Lower leg skin (tissue), 4 donors: Measurements from ENCODE around the gene QRICH1. TPM values are rescaled to one million over a fixed set of nuclear protein-coding genes. Genes with fewer than 3 reads are reported as not detected.

Experiments used
- DNase-seq, 2 donors: peaks; one replicate each; pipeline ENCODE4 v3.0.0-alpha.2; 2019; ENCODE audit warnings: low spot score in 2 of 2
- H3K4me3 ChIP-seq: fragments of 200-600 bp; sonication (generic); 2 replicates; pipeline ENCODE4 v1.5.1; 2017; ENCODE audit warnings: mild to moderate bottlenecking, low read depth; ENCODE audit not compliant: poor library complexity, severe bottlenecking
- POLR2A ChIP-seq, 2 donors: fragments of 450-650 bp; IDR thresholded peaks; one replicate each; pipeline ENCODE4 v1.6.1; 2016 to 2017; ENCODE audit warnings: antibody characterized with exemption in 2 of 2, mild to moderate bottlenecking in 1 of 2, moderate library complexity in 1 of 2
- WGBS, 2 donors: methylation state at CpG; one replicate each; pipeline ENCODE4 v1.1.5; 2018; 5-methylcytosine and 5-hydroxymethylcytosine counted together
- intact Hi-C: fragments of 100-400 bp; cut with DNase I; formaldehyde crosslinking; loops from one replicate; pipeline ENCODE4 v1.15.0; 2023; ENCODE audit warnings: low total_unique reads
- microRNA counts, 2 donors: library from miRNA; unstranded; fragments of <30 nt; microRNA quantifications; one replicate each; lab custom pipeline; 2016
- microRNA-seq, 2 donors: library from miRNA; unstranded; fragments of <30 nt; microRNA quantifications; one replicate each; pipeline ENCODE4, GENCODE V29; 2016; ENCODE audit warnings: borderline replicate concordance in 2 of 2, borderline number of aligned reads in 1 of 2
- total RNA-seq, 4 donors: library from RNA; depleted of rRNA; stranded (reverse); fragments of >200 nt; gene quantifications; one replicate each; pipeline ENCODE4 v1.1.0, GENCODE V29; 2016
- TF ChIP-seq, protein P1 (sequence below), 3 donors: fragments of 450-650 bp; IDR thresholded peaks; one replicate each; pipeline ENCODE4 v1.5.1; 2016; ENCODE audit warnings: antibody characterized with exemption in 3 of 3, mild to moderate bottlenecking in 3 of 3, moderate library complexity in 2 of 3

The QRICH1 gene
- total RNA-seq, 4 donors from 2014 or later, result 72.4 to 106 (median 84.2) TPM

- no peak for DNase-seq
- intact Hi-C loops, result loop anchor here (10.0 kb wide), 2 partner anchors 180 to 470 kb away; partner anchors contain the start of gene CCDC71
- TF ChIP-seq, protein P1, sequence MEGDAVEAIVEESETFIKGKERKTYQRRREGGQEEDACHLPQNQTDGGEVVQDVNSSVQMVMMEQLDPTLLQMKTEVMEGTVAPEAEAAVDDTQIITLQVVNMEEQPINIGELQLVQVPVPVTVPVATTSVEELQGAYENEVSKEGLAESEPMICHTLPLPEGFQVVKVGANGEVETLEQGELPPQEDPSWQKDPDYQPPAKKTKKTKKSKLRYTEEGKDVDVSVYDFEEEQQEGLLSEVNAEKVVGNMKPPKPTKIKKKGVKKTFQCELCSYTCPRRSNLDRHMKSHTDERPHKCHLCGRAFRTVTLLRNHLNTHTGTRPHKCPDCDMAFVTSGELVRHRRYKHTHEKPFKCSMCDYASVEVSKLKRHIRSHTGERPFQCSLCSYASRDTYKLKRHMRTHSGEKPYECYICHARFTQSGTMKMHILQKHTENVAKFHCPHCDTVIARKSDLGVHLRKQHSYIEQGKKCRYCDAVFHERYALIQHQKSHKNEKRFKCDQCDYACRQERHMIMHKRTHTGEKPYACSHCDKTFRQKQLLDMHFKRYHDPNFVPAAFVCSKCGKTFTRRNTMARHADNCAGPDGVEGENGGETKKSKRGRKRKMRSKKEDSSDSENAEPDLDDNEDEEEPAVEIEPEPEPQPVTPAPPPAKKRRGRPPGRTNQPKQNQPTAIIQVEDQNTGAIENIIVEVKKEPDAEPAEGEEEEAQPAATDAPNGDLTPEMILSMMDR (IDR thresholded peaks at IDR 0.05), result no peak
- TF ChIP-seq POLR2A (IDR thresholded peaks at IDR 0.05), result no peak
These were observed 109.2 kb downstream of the QRICH1 start for GRCh38 chr3:48984663-48985062.

DNA sequence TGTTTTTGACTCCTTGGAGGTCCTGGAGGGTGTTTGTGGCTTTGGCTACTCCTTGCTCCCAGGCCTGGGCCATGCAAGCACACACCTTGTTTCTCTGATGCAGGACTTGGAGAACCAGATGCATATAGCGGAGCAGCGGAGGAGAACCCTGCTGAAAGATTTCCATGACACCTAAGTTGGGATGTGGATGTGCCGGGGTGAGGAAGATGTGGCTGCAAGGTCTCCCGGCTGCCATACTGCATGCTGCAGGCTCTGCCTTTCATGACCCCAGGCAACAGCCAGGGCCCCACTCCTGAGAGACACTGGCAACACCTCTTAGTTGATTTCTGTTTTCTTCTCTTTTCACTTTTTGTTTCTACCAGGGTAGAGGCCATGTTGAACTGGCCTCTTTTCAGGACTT lies 110.8 kb downstream of the QRICH1 start:
- no peak for DNase-seq
- no peak overlapping the region for H3K4me3 ChIP-seq
- 92 to 96% methylated on average over 4 of the region's 4 CpGs for WGBS, 2 donors
- TF ChIP-seq, protein P1 (IDR thresholded peaks at IDR 0.05), result no peak
- TF ChIP-seq POLR2A (IDR thresholded peaks at IDR 0.05), result no peak
- intact Hi-C loops, result loop anchor here (10.0 kb wide), 2 partner anchors 182 to 472 kb away; partner anchors contain the start of gene CCDC71

More at GRCh38 chr3:48984663-48985062, 109.2 kb downstream of the QRICH1 start:
- no peak overlapping the region for H3K4me3 ChIP-seq

DNA sequence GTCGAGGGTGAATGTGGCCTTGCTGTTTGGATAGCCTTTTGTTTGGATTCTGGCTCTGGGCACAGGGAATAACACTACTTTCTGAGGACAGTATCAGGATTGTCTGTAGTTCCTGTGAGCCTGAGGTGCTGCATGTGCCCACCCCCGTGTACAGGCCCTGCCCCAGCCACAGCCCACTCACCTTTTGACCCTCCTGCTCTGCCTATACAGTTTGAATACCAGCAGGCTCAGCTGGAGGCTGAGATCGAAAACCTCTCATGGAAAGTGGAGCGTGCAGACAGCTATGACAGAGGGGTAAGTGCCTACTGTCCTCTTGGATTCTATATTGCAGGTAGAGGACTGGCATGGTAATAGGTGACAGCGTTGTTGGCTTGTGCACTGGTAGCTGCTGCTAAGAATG lies 111.2 kb downstream of the QRICH1 start:
- H3K4me3 ChIP-seq, result no peak overlapping the region
- intact Hi-C loops, result loop anchor here (10.0 kb wide), 2 partner anchors 182 to 472 kb away; partner anchors contain the start of gene CCDC71
- TF ChIP-seq, protein P1 (IDR thresholded peaks at IDR 0.05), result no peak
- TF ChIP-seq POLR2A (IDR thresholded peaks at IDR 0.05), result no peak
- DNase-seq, result no peak
- WGBS, 2 donors, result 83 to 93% methylated on average over 5 of the region's 5 CpGs

GRCh38 chr3:48982016-48982415 lies 111.9 kb downstream of the QRICH1 start:
- intact Hi-C loops, result loop anchor here (10.0 kb wide), 2 partner anchors 183 to 473 kb away; partner anchors contain the start of gene CCDC71
- TF ChIP-seq POLR2A (IDR thresholded peaks at IDR 0.05), result no peak
- TF ChIP-seq, protein P1 (IDR thresholded peaks at IDR 0.05), result no peak
- no peak for DNase-seq
- H3K4me3 ChIP-seq, result no peak overlapping the region

GRCh38 chr3:48980295-48980694 lies 113.6 kb downstream of the QRICH1 start:
- no peak overlapping the region for H3K4me3 ChIP-seq
- TF ChIP-seq POLR2A (IDR thresholded peaks at IDR 0.05), result no peak
- TF ChIP-seq, protein P1 (IDR thresholded peaks at IDR 0.05), result no peak
- intact Hi-C loops, result loop anchor here (10.0 kb wide), 2 partner anchors 185 to 475 kb away; partner anchors contain the start of gene CCDC71
- 89 to 93% methylated on average over 4 of the region's 4 CpGs for WGBS, 2 donors
- DNase-seq, result no peak

MicroRNAs within 50 kb of the gene (microRNA counts, 767-probe panel; counts per million panel counts)
- microRNA hsa-miR-191-5p (lab: Ali Mortazavi, UCI) (12,965 to 15,428 counts per million in 2 donors), microRNA hsa-miR-425-5p (lab: Ali Mortazavi, UCI) (0 to 358 counts per million in 2 donors)

Small RNA genes lying within 50 kb of the gene (microRNA-seq; reads per million reads assigned to microRNA genes)
- gene MIR191, result 11,566 to 11,569 reads per million in 2 donors
- 829 to 904 reads per million in 2 donors for gene MIR425
- gene MIR6890, result 0 reads per million in 2 donors

Other genes starting within 250 kb of the QRICH1 start
- 10 to 100 TPM; 25.4 to 53.2 (median 29.3) TPM for gene PRKAR2A, start 246.2 kb downstream of the QRICH1 start, total RNA-seq
- 10 to 100 TPM; 11.4 to 46.3 (median 20.4) TPM for gene SLC25A20, start 195.2 kb downstream of the QRICH1 start, total RNA-seq
- gene ARIH2, start 175.2 kb downstream of the QRICH1 start, total RNA-seq, result 10 to 100 TPM; 41.5 to 75.7 (median 69.1) TPM
- 10 to 100 TPM; 23.4 to 41.9 (median 36.0) TPM for gene P4HTM, start 103.8 kb downstream of the QRICH1 start, total RNA-seq
- 10 to 100 TPM; 39.5 to 86.9 (median 49.8) TPM for gene WDR6, start 86.7 kb downstream of the QRICH1 start, total RNA-seq
- gene DALRD3, start 75.5 kb downstream of the QRICH1 start, total RNA-seq, result 10 to 100 TPM; 51.5 to 78.4 (median 62.1) TPM
- 10 to 100 TPM; 24.2 to 85.9 (median 65.0) TPM for gene NDUFAF3, start 72.0 kb downstream of the QRICH1 start, total RNA-seq
- 100 to 1,000 TPM; 205 to 275 (median 222) TPM for gene IMPDH2, start 64.7 kb downstream of the QRICH1 start, total RNA-seq
- 100 to 1,000 TPM; 229 to 459 (median 321) TPM for gene QARS1, start 10.7 kb upstream of the QRICH1 start, total RNA-seq
- 100 to 1,000 TPM in 1 of 4 donors, 10 to 100 TPM in 3; 71.6 to 151 (median 77.4) TPM for gene USP19, start 26.8 kb upstream of the QRICH1 start, total RNA-seq
- gene LAMB2, start 39.0 kb upstream of the QRICH1 start, total RNA-seq, result 100 to 1,000 TPM; 312 to 485 (median 356) TPM
- gene CCDC71, start 72.3 kb upstream of the QRICH1 start, total RNA-seq, result 10 to 100 TPM; 28.0 to 39.9 (median 33.7) TPM
- 10 to 100 TPM; 52.4 to 65.2 (median 56.0) TPM for gene KLHDC8B, start 77.5 kb upstream of the QRICH1 start, total RNA-seq
- gene C3orf62, start 183.2 kb upstream of the QRICH1 start, total RNA-seq, result 1 to 10 TPM; 3.1 to 8.6 (median 5.0) TPM
- gene USP4, start 246.0 kb upstream of the QRICH1 start, total RNA-seq, result 10 to 100 TPM; 29.9 to 34.2 (median 31.5) TPM